Middle frontal gyrus (tissue), 1 donor: Measurements from ENCODE around the gene YAF2.

Source experiments
- DNase-seq: peaks from one replicate; pipeline ENCODE4 v3.0.0-alpha.2; 2015; ENCODE audit warnings: low spot score; ENCODE audit errors: extremely low spot score

Gene YAF2, protein sequence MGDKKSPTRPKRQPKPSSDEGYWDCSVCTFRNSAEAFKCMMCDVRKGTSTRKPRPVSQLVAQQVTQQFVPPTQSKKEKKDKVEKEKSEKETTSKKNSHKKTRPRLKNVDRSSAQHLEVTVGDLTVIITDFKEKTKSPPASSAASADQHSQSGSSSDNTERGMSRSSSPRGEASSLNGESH

GRCh38 chr12:42238240-42239140 lies at the start of gene YAF2:
YAF2 (minus strand) TSS chr12:42238248; CDS start chr12:42238180, 68 bp downstream.
- DNase-seq, result peak; percentile 78

- no peak for DNase-seq
These were observed 48.7 kb upstream of the YAF2 start for GRCh38 chr12:42286741-42287140.

GRCh38 chr12:42285431-42285830 lies 47.4 kb upstream of the YAF2 start:
- no peak for DNase-seq

DNA sequence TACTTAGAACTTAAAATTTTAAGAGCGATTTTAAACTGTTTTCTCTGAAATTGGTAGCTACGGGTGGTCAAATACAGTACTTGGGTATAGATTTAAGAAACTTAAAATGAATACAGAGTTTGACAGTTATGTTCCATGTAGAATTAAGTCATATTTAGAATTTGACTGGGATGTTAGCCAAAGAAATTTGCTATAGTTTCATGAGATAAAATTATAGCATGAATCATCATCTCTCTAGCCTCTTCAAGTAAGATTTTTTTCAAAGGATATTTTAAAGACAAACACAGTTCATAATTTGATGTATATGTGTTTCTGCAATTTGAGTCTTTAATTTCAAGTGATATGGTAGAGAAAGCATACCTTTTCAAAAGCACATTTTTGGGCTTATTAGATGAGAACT lies 46.8 kb upstream of the YAF2 start:
- no peak for DNase-seq

DNA sequence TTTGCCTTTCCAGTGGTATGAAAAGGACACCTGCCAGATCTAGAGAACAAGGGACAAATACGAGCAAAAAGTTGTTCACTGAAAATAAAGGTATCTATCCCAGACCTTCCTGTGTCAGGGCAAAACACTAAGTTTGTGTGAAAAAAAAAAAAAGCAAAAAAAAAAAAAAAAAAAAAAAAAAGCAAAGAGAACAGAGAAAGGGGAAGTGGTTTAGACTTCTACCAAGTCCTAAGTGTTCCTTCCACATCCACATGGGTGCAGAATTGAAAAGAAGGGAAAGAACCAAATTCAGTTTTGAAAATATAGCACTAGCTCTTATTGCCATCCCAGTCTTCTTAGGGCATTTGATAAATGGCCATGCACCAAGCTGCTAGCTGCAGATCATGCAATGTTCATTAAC lies 46.1 kb upstream of the YAF2 start:
- no peak for DNase-seq

GRCh38 chr12:42283739-42284138 lies 45.7 kb upstream of the YAF2 start:
- no peak for DNase-seq

DNA sequence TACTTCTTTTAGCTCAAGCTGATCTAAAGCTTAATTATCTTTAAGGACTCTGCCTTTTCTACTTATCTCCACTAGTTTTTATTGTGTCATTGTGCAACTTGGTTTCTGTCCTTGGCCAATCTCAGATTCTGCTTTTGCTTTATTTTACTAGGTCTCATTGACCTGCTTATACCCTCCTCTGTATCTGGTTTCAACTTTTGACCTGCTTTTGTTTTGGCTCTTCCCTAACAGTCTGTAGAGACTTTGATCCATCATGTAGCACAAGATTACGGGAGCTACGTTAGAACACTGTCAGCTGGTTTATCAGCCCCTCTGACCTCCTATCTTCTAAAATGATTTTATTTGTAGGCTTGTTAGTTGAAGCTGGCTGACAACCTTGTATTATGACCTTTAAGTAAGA lies 44.2 kb upstream of the YAF2 start:
- no peak for DNase-seq

GRCh38 chr12:42281844-42282243 lies 43.8 kb upstream of the YAF2 start:
- no peak for DNase-seq

GRCh38 chr12:42281278-42281677 lies 43.2 kb upstream of the YAF2 start:
- DNase-seq, result no peak

- no peak for DNase-seq
These were observed 40.1 kb upstream of the YAF2 start for GRCh38 chr12:42278128-42278510.

DNA sequence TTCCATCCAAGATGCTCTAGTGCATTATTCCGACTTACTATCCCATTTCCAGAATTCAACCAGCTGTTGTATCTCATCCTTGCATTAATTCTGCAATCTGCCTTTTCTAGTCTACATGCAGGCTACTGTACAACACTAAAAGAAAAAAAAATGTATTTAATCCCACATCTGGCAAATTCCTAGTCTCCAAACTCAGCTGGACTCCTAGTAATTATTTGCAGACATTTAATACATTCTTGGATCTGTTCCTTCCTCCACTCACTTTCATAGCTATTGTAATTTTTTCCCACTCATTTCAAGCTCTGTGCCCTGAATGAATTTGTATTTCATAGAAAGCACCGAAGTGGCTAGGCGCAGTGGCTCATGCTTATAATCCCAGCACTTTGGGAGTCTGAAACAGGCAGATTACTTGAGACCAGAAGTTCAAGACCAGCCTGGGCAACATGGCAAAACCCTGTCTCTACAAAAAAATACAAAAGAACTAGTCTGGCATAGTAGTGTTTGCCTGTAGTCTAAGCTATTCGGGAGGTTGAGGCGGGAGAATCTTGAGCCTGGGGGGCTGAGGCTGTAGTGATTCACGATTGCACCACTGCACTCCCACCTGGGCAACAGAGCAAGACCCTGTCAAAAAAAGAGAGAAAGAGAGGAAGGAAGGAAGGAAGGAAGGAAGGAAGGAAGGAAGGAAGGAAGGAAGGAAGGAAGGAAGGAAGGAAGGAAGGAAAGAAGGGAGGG lies 39.5 kb upstream of the YAF2 start:
- no peak for DNase-seq

- no peak for DNase-seq
These were observed 37.5 kb upstream of the YAF2 start for GRCh38 chr12:42275499-42275898.

DNA sequence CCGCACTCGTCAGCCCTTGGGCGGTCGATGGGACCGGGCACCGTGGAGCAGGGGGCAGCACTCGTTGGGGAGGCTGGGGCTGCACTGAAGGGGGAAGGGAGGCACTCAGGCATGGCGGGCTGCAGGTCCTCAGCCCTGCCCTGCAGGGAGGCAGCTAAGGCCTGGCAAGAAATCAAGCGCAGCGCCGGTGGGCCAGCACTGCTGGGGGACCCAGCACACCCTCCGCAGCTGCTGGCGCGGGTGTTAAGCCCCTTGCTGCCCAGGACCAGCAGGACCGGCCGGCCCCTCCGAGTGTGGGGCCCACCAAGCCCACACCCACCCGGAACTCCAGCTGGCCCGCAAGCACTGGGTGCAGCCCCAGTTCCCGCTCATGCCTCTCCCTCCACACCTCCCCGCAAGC lies 35.7 kb upstream of the YAF2 start:
- no peak for DNase-seq

- DNase-seq, result no peak
These were observed 32.5 kb upstream of the YAF2 start for GRCh38 chr12:42270596-42270995.

GRCh38 chr12:42267413-42268190 lies 29.6 kb upstream of the YAF2 start:
- no peak for DNase-seq

- no peak for DNase-seq
These were observed 28.7 kb upstream of the YAF2 start for GRCh38 chr12:42266579-42267230.

DNA sequence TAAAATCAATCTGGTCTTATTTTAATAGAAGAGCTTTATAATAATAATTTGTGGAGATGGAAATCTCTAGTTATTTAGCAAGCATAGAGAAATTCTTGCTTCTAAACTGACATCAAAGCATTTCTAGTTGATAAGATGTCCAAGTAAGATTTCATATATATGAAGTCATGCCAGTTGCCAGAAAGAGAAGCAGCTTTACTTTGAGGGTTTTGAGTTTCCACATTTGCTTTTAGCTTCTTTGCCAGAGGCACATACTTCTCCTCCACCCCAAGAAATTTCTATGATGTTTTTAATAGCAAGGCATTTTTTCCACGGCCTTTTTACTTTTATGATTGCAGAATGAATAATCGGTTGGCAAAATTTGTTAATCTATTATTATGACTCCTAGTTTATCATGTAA lies 24.2 kb upstream of the YAF2 start:
- DNase-seq, result no peak

- DNase-seq, result no peak
These were observed 23.7 kb upstream of the YAF2 start for GRCh38 chr12:42261708-42262107.

GRCh38 chr12:42260518-42260917 lies 22.5 kb upstream of the YAF2 start:
- no peak for DNase-seq

DNA sequence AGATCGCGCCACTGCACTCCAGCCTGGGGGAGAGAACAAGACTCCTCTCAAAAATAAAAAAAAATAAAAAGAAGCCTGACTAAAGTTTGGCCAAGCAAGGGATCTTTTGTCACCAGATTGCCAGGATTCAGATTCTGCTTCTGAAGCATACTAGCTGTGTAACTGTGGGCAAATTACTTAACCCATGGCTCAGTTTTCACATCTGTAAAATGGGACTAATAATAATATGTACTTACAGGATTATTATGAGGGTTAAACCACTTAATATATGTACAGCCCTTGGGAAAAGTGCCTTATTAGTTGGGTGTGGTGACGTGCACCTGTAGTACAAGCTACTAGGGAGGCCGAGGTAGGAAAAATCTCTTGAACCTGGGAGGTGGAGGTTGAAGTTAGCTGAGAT lies 21.7 kb upstream of the YAF2 start:
- no peak for DNase-seq

DNA sequence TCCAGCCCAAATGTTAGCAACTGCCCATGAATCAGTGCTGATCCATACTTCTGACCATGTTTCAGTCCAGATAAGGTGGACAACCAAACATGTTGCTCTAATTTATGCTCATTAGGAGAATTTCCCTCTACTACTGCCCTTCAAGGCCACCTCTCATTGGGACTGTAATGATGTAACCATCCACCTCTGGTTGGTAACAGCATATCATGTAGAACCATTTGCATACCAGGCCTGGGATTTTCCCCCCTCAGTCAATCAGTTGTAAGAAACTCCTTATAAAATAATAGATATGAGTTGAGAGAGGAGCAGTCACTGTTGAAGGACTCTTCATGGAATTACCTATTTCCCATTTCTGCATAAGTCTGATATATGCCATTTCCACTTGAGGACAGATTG lies 17.8 kb upstream of the YAF2 start:
- DNase-seq, result no peak
